Epidermal melanocyte (primary cell): ENCODE results near the gene ARID3C.

Source experiments
- DNase-seq: peaks from one replicate; pipeline ENCODE4 v3.0.0; 2011; ENCODE audit warnings: low spot score; ENCODE audit not compliant: insufficient read length

Gene ARID3C

DNA sequence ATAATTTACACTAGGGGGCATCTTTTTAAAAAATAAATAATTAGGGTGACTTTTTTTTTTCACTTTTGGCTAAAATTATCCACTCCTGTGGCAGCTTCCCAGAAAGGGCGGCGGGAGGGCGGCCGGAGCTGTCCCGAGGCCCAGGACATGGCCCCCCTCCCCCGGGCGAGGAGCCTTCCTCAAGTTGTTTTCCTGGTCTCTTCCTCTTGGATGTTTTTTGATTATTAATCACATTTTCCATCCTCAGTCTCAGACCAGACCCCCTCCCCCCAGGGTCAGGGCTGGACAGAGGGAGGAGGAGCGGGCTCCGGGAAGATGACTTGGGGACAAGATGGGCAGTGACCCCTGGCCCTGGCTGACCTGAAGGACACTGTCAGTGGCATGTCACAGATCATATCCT, 34.7 kb downstream of the ARID3C start:
- no peak for DNase-seq

DNA sequence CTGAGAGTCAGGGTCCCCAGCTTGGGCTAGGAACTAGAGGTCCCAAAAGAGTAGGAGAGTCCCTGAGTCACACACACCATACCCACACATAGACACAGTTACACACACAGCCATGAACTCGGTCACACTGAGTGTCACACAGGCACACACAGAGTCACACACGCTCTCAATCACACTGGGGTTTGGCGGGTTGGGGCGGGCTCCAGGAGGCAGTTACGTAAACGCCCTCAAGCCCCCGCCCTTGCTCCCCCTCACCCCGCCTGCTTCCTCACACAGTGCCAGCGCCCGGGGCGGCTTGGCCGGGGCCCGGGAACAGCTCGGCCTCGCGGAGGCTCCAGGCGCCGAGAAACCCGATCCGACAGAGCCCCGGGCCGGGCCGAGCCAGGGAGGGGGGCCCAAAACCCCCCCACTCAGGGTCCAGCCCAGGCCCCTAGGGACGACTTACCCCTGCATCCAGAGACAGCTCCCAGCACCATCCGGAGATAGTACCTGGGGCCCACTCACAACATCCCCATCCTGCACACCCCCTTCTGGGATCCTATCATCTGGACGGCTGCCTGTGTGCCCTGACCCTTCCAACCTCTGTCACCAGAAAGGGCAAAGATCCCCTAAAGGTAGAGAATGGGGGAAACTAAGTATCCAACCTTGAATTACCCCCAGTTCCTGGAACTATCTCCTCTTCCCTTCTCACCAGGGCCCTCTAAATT, 35.8 kb downstream of the ARID3C start:
- no peak for DNase-seq

DNA sequence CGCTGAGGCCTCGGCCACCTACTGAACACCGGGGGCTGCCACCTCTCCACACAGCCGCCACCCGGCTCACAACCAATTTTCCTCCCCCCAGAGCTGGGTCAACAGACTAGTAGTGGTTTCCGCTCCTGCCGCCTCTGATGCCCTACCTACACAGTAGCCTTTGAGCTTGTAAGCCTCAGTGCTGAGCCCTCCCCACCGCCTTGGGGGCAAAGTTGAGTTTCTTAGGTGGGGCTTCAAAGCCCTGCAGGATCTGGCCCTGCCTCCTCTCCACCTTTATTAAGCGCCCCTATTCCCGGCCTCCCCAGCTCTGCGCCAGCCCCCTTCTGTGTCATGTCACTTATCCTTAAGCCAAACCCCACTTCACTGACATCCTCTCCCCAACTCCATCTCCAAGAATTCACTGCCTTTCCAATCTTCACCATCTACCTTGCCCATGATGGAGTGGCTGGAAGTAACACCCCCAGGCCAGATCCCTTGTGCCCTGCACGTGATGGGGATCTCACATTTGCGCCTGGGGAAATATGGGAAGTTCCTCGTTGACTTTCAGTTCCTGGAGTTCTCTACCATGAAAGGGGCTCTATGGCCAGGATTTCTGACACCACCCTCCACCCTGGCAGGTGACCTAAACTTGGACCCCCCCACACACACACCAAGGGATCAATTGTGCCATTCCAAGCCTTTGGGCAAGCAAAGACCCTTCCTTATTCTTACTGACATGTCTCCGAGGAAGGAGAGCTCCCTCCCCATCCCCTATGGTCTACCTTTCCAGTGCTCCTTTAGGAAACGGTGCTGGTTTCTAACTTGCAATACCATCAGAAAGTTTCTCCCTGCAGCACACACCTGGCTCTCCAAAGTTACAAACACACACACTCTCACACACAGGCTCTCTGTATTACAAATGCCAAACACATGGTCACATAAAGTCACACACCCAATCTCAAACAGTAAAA, 36.7 kb downstream of the ARID3C start:
- DNase-seq, result no peak

DNA sequence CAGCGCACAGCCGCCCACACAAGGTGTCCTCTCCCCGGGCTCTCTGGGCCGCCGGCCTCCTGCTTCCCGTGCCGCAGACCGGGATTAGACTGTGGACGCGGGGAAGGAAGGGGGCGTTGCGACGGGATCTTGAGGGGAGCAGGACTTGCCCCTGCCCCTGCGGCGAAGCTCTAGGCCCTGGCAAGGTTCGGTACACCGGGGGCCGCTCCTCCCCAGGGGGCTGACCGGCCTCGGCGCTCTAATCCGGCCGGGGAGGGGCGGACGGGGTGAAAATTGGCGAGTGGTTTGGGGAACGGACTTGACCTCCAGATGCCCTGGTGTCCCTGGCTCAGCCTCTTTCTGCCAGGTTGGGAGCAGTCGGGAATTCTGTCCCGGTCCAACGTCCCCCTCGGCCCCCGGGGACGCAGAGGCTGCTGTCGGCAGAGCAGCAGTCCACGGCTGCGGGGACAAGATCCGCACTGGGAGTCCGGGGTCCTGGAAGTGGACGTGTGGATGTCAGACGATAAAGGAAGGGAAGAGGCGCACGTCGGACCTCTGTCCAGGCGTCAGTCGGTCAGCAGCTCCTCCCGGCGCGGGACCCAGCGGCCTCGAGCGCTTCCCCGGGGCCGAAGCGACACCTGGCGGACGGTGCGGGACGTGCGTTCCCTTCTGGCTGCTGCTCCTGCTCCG, 37.5 kb downstream of the ARID3C start:
- peak; percentile 89 for DNase-seq

DNA sequence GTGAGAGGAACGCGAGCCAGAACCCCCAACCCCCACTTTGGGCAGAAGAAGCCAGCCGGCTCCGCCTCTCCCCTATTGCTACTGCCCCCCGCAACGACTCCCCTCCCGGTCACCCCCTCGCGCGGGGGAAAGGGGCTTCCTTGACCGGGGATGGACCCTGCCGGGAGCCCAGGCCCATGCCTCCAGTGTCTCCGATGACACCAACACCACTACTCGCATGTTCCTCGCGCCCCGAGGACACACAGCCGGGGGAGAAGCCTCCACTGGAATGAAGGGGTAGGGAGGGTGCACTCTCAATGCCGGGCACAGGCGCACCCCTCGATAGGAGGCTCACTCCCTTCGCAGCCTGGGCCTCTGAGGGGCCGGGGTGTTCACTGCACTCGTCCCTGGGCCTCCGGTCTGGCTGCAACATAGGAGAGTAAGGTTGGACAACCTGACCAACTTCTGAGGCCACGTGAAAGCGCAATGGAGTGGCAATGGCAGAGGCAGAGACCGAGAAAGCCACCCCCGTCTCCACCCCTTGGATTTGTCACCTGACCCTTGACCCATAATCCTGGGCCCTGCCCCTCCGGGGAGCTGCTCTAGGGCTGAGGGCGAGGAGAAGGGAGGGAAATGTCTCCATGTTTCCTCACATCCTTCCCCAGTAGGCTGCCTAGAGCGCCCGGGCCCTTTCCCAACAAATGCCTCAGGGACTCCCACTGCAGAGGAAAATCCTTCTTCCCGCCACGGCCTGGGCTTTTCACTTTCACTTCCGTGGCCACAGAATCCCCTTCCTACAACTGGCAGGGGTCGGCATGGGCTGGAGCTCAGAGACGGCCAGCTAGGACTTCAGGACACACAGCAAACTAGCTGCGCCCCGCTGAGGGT, 38.3 kb downstream of the ARID3C start:
- DNase-seq, result no peak

DNA sequence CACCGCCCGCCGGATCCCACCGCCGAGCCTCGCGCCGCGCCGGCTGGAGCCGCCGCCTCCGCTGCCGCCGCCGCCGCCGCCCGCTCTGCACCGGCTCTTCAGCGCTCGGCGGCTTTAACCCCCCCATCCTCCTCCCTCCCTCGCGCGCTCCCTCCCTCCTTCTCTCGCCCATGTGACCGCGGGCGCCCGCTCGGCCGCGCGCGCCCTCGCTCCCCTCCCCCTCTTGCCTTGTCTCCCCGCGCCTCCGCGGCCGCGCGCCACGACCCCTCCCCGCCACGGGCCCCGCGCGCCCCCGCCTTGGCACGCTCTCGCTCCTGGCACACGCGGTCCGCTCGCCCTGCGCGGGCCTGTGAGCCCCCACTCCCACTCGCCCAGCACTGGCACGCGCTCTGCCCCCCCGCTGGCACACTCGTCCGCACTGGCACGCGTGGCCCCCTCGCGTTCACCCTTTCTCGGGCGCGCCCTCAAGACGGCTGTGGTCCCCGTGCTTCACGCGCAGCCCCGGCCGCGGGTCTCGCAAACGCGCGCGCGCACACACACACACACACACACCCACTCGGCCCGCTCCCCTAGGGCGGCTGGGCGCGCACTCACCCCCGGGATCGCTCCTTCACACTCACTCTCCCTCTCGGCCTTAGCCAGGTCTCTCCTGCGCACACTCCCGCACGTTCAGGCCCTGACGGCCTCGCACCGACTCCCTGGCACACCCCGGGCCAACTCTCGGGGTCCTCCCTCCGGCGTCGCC, 39.1 kb downstream of the ARID3C start, which contains the start of gene CNTFR:
CNTFR (minus strand) TSS at position 89 of the 745 bp plus-strand sequence. CDS start 20,743 bp downstream, outside the sequence.
- DNase-seq, result no peak

DNA sequence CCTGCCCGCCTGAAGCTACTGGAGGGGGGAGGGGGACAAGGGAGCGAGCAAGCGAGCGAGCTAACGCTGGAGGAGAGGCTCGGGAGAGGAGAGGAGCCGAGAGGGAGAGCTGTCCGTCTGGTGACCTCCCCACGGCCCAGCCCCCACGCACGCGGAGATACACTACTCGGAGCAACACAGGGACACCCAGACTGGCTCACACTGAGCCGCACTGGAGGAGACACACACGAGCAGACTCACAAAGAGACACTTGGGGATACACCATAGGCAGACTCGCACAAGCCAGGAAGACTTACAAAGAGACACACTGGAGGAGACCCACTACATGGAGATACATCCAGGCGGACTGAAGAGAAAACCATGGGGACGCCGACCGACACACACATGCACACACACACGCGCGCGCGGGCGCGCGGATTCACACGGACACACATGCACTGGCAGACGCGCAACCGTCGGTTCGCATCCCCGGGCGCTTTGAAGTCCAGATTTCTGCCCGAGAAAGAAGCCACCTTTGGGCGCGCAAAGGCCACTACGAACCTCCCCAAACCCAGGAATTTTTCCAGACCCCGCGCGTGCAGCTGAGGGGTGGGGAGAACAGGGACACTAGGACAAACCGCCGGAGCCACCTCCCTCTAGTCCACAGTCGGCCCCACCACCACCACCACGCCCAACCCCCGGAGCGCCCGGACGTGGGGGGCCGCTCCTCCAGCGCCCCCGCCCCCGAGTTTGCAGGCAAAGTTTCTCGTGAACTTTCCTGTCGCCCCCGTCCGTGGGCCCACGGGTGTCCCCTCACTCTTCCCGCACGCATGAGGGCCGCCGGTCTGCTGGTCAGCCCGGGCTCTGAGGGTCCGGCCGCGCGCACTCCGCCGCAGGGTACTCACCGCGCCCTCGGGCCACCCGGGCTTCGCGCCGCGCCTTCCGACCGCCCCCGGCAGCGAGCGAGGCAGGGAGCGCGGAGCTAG, 39.9 kb downstream of the ARID3C start:
- no peak for DNase-seq

DNA sequence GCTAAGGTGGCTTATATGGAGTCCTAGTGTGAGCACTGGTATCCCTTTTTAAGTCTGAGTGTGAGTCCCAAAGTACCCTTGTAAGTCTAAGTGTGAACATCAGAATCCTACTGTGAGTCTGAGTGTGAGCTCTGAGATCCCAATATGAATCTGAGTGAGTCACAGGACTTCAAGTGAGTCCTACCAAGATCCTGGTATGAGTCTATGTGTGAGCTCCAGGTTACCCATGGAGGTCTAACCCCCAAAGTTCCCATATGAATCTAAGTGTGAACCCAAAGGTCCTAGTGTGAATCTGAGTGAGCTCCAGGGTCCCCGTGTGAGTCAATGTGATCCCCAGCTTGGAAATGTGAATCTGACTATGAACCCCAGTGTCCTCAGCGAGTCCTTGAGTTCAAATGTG, 41.6 kb downstream of the ARID3C start:
- no peak for DNase-seq

DNA sequence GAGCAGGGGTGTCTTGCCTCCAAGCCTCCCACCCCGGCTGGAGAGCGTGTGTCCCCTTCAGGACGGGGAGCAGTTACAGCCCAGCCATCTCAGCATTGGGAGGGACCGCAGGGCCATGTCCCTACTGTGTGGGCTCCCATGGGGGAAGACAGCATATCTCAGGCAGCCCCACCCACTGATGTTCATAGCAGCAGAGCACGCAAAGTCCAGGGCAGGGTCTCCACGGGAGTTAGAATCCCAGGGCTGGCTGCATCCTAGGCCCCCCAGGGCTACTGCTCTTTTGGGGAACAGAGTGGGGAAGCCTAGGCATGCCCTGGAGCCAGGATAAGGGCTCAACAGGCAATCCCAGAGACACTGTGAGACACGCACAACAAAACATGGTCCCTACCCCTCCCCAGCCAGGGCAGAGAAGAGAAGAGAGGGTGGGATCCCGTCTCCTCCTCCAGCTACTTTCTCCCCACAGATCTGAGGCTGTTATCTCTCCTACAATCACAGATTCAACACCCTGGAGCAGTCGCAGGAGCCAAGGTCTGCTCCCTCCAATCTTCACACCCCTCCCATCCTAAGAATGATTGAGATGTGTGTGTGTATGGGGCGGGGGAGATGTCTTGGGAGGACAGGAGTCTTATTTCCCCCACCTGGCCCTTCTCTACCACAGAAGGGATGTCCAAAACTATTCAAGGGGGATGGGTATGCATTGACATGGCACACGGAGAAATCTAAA, 42.8 kb downstream of the ARID3C start:
- no peak for DNase-seq

DNA sequence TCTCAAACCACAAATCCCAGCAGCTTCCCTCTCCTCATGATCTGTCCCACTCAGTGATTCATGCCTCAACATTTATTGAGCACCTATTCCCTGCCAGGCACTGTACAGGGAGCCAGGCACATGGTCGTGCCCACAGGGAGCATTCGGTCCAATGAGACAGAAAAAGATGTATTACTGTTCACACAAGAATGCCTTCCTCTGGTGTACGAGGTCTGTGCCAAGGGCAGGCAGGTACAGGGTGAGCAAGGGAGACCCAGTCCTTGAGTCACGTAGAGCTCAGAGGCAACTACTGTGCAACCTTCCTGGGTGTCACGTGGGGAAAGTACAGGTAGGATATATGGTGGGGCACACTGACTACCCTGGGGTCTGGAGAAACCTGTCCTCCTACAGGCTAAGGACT, 43.9 kb downstream of the ARID3C start:
- DNase-seq, result no peak

DNA sequence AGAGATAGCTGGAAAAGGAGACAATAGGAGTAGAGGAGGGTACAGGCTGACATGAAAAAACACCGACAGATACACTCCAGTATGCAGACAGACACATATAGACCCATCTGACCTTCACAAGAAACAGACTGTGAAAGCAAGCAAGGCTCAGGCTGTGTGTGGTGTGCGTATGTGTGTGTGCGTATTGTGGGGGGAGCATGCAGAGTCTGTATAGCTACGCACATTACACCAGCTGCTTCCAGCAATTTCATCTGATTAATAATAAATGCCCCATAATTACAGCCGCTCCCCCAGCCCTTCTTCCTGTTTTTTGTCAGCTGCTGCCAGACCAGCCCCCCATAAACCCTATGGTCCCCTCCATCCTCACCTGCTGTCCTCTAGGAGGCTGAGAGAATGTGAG, 46.1 kb downstream of the ARID3C start:
- no peak for DNase-seq

DNA sequence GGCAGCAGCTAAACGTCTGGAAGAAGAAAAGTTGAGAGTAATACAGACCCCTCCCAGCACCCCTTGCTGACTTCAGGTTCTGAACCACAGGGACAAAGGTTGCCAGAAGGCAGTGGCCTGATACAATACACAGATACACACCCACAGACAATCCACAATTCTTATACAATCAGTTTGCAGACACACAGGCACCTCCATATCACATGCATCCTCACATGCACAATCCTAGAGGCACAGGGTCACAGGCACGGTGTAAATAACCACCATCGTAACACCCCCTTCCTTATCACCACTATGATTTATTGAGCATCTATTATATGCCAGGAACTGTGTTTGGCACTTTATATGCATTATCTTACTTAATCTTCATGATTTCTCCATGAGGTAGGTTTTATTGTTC, 47.5 kb downstream of the ARID3C start:
- DNase-seq, result no peak

DNA sequence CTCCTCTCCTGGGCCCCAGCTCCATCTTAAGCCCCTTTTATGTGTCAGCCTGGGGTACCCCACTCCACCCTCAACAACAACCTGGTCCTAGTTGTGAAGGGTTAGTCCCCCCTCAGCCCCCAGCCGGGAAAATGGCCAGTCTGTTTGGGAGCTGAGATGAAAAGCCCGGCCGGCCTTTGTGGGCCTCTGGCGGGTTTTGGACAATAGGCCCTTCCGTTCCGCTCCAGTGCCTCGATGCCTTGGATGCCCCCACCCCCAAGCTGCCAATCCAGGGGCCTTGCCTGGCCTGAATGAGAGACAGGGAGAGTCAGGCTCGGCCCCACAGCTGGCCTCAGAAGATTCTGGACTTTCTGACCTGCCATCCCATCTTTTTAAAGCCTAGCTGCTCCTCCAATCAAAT, 48.5 kb downstream of the ARID3C start:
- DNase-seq, result no peak

DNA sequence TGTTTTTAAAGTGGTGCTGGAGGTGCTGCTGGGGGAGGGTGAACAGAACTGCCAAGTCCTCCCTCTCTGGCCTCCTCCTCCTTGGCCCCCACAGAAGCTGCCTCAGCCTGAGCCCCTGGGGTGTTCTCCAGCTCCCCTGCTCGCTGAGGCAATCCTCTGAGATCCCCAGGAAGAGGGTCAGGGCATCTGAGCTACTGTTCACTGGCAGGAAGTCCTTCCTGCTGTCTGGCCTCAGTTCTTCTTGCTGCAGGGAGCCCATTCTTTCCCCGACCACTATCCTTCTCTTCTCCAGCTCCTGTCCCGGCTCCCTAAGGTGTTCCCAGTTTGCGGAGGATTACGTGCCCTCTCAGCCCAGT, 49.1 kb downstream of the ARID3C start:
- no peak for DNase-seq

DNA sequence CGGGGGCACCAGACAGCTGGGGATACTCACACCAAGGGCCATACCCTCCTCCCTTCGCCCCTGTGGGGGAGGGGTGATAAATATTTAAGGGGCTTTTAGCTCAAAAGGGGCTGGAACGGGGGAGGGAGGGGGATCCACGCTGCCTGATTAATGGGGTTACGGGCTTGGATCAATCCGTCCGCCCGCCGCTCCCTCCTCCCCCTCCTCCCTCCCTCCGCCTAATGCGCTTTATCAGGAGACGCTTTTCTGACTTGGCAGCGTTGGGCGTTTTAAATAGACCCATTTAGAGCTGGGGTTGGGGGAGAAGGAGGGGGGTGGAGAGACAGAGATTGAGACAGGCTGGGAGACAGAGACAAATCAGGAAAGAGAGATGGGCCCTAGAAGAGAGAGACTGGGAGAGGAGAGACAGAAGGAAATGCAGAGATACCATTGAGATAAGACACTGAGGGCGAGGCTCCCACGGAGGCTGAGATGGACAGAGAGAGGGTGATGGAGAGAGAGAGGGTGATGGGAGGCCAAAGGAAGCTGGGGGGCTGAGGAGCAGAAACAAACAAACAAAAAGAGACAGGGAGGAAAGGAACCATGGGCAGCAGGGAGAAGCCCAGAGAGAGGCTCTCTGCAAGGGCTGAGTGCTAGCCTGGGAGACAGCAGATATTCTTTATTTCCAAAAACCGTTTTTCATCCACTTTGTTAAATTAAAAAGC, 49.6 kb downstream of the ARID3C start:
- DNase-seq, result no peak

DNA sequence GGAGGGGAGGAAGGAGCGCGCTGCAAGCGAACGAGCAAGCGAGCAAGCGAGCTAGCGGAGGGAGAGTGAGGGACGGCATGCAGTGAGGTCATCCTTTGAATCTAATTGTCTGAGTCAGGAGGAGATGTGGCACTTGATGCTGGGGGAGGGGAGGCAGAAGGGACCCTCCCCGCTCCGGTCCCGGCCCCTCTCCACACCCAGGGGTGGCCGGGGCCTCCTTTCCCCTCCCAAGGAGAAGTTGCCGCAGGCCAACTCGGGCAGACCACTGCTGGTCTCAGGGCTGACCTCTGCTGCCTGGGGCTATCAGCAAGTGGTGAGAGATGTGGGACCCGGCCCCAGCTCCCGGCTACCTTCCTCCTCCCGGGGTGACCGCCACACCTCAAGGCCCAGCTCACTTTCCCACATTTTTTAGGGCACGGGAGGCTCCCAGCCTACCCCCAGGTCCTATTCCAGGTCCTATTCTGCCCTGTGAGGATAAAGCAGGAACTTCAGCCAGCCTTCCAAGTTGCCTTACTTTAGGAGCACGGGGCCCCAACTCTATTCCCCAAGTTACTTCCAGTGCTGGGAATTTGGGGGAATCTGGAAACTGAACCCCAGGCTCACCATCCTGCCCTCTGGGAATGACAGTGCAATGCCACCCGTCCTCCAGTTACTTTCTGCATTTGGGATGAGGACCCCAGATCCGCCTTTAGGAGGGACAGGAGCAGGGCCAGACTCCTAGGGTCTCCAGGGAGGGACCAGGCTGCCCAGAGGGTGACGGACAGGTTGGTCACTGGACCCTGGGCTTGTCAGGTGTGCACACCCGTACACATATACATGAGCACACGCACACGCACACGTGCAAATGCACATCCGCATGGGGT, 50.4 kb downstream of the ARID3C start:
- no peak for DNase-seq
